GM18517 (cell line): ENCODE measurements around the gene HMGB3.
"Not testable (repeated sequence)": the region's sequence is repeated elsewhere in the genome, so short reads cannot be mapped to it uniquely, and the experiment has no call there.

Source experiments
- ATAC-seq: cut with Tn5 transposase; IDR thresholded peaks from one replicate; pipeline ENCODE4 v1.9.1; 2021; ENCODE audit warnings: mild to moderate bottlenecking, moderate library complexity; ENCODE audit not compliant: unreplicated experiment

The HMGB3 gene

DNA sequence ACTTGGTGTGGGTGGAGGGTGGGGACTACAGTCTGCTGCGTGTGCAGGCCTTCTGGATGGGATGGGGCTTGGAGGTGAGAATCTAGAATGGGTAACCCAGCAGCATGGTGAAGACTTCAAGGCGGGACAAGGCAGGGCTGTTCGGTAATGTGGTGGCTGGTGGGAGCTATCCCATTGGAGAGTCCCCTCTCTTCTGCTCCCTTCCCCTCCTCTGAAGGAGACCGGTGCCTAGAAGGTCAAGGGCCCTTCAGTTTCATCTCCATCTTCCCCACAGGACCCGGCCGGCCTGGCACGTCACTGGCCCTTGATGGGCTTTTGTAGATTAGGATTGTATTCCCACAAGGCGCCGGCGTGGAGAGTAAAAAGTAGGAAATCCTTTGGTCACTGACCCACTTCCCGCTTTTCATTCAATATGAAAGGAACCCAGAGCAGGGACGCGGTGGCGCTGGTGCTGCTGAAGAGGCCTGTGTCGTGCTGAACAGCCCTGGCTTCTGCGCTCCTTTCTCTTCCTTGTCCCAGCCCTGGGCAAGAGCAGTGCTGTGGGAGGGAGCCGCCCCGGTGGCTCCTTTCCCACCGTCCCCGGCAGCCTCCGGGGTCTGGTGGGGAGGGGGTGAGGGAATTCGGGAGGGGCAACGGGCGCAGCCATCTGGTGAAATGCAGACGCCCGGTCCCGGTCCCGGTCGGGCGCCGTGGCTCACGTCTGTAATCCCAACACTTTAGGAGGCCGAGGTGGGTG is 7.3 kb upstream of the HMGB3 start:
- ATAC-seq: no peak

DNA sequence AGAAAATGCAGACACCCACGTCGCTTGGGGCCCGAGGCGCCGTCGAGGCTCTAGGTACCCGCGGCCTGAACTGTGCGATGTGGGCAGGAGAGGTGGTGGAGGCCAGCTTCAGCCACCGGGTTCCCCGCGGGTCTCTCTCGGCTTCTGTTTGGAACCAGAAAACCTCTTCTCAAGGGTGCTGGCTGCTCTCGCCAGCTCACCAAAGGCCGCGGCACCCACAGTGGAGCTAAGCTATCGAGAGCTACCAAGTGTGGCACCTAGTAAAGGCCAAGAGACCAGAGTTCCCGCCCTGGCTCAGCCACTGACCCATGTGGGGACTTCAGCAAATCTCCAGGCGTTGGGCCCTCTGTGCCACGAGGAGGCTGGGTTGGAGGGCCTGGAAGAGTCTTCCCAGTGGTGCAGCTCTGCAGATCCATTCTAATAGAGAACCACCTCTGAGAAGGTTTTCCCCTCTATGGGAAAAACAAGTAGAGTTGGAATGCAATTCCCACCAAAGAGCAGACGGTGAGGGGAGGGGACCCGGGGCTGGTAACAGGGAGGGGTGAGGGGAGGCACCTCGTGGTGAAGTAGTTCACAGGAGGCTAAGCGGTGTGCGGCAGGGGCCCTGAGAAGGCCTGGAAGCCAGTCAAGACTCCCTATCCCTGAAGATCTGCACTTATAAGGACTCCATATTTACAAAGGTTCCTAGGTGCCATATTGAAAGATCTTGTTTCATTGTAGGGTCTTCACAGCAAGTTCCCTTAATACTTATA is 5.5 kb upstream of the HMGB3 start:
- ATAC-seq: no peak

DNA sequence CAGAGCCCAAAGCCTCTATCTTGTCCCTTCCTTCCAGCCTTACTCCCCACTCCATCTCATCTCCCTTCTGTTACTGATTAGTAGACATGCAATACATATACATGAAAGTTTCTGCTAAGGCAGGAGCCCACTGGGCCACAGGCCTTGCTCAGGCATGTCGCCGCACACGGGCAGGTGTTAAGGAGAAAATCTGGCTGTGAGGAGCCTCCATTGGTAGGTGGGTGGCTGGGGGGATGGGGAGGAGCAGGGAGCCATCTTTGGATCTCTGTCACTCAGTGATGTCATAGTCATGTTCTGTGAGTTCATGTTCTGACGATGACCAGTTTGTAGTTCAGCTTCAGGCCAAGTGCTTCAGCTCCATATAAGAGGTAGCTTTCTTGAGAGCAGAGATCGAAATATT is 2.9 kb upstream of the HMGB3 start:
- ATAC-seq: no peak

DNA sequence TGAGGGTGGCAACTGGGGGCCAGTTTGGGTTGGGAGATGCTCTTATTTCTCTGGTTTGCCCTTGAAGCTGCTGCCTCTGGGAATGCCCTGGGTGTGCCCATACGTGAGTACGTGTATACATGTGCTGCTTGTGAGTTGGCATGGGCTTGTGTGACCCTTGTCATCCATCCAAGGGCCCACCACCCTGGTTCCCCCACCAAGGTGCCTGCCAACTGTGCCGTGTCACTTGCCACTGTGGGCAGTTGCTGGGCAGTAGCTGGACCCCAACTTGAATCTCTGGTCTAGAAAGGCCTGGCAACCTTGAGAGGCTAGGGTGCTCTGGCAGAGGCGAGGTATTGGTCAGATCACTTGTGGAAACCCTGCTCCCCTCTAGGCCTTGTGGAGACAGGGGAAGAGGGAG is 2.4 kb upstream of the HMGB3 start:
- no peak for ATAC-seq

DNA sequence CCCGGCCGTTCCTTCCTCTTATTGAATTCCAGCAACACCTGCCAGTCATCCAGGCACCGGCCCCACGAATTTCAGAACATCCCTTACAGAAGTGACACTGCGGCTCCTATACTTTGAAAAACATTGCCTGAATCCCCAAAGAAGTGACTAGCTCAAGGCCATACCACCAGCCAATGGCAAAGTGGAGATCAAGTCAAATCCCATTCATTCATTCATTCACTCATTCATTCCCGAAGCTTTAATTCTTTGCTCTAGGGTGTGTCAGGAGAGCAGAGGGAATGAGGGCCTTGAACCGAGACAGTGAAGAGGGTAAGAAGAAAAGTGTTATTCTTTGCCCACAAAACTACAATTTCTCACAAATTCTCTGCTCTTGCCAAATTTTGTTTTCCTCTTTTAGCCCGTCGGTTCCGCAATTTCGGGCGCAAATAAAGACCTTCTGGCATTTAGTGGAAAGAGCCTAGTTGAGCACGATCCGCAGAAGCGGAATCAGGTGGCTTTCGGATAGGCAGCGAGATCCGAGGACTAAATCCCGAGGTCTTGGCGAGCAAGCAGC is 824 bp upstream of the HMGB3 start:
- no peak for ATAC-seq

DNA sequence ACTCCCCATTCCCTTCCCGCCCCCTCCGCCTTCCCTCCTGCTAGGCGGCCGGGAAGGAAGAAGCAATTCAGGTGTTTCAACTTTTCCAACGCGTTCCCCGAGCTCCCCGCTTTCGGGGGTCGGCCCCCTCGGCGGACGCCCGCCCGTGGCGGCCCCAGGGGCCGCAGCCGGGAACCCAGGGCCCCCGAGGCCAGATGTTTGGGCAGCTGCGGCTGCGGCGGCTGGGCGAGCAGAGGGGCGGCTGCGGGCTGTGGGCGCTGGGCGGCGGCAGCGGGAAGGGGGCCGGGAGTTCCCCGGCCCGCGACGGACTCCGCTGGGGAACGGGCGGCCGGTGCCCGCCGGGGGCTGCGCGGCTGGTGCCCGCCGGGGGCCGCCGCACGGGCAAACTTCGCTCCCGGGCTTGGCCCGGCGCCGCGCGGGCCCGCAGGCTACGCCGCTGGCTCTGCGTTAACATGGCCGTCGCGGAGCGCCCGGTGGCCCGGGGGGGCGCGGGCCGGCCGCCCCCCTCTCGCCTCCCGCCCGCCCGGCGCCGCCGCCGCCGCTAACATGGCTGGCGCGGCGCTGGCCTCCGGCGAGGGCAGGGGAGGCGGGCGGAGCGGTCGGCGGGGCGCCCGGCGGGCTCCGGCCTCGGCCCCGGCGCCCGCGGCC is 510 bp downstream of the HMGB3 start:
- no peak for ATAC-seq

DNA sequence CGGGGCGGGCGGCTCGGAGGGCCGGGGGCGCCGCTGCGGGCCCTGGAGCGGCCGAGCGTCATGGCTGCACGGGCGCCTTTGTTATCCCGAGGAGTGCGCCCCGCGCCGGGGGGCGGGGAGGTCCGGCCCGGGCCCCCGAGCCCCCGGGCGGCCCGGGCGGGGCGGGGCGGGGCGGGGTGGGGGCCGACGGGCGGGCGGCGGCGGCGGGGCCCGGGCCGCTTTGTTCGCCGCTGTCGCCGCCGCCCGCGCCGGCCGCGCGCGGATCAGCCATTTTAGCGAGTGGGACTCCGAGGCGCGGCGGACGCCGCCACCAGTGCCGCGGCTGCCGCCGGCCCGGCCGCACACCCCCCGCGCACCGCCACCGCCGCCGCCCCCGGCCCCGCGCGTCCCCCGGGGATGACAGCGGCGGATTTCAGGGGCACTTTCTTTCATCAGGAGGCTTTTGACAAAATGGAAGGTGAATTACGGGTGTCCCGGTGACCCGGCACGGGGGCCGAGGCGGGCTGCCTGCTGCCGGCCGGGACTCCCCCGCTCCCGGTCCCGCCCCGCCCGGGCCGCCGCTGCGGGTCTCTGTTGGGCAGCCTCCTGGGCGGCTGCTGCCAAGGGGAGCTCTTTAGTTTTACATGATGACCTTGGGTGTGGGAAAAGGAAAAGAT is 1.2 kb downstream of the HMGB3 start:
- no peak for ATAC-seq

DNA sequence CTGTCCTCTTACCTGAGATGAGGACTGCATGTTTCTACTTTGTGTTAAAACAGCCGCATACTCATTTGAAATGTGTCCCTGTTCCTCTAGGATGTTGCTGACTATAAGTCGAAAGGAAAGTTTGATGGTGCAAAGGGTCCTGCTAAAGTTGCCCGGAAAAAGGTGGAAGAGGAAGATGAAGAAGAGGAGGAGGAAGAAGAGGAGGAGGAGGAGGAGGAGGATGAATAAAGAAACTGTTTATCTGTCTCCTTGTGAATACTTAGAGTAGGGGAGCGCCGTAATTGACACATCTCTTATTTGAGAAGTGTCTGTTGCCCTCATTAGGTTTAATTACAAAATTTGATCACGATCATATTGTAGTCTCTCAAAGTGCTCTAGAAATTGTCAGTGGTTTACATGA is 4.6 kb downstream of the HMGB3 start:
- not testable (repeated sequence) for ATAC-seq

DNA sequence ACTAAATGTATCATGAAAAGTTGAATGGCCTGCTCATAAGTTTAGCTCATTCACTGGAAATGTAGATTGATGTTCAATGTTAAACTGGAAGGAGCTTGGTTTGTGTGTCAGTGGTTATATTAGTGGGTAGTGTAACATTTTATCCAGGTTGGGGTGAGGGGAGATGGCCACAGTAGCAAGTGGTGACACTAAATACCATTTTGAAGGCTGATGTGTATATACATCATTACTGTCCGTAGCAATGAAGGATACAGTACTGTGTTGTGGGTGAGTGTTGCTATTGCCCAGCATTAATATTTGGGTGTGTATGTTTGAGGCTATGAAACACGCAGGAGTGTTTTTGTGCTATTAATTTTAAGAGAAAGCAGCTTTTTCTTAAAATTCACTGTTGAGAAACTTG is 6.3 kb downstream of the HMGB3 start:
- ATAC-seq: no peak

DNA sequence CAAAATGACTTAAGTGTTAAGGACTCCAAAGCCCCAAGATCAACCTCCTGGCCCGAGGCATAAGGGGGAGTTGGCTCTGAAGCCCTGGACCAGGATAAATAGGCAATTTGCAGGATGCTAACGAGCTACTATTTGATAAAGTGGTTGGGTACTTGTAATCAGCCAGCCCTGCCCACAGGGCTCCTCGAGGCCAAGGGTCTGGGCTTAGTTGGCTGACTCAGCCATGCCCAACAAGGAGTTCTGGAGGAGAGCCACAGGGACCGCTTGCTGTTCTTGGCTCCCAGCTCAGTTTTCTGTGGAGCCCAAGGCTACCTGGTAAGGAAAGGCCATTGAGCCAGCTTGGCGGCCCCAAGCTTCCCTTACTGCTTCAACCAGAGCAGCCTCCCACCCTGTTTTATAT is 7.8 kb downstream of the HMGB3 start:
- no peak for ATAC-seq

DNA sequence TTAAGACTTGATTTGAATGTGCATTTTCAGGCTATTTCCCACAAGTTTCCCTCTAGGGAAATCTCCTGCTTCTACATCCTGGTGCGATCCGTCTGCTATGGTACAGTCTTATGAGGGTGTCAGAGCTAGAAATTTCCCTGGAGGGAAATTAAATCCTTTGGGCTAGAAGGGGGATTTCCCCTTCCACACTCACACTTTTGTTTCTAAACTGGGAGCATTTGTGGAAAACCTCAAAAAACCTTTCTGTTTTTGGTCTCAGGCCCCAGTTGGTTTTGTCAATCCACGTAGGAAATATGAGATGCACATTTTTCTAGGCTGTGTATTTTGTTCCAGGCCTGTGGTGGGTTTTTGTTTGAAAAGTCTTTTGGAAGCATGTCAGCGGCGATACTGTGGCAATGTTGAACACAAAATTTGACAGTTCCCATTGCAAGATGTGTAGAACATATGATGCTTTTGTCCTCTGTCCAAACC is 17.8 kb downstream of the HMGB3 start:
- no peak for ATAC-seq

DNA sequence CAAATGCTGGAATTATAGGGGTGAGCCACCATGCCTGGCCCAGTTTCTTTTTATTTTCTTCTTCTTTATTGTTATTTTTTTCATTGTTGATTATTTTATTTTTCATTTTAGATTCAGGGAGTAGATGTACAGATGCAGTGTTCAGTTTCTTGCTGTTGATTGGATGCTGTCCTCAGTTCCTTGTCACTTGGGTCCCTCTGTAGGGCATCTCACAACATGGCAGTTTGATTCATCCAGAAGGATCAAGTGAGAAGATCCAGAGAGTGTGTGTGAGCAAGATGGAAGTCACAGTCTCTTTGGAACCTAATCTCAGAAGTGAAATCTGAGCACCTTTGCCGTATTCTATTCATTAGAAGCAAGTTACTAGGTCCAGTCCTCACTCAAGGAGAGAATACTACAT is 20.9 kb downstream of the HMGB3 start:
- ATAC-seq: no peak

DNA sequence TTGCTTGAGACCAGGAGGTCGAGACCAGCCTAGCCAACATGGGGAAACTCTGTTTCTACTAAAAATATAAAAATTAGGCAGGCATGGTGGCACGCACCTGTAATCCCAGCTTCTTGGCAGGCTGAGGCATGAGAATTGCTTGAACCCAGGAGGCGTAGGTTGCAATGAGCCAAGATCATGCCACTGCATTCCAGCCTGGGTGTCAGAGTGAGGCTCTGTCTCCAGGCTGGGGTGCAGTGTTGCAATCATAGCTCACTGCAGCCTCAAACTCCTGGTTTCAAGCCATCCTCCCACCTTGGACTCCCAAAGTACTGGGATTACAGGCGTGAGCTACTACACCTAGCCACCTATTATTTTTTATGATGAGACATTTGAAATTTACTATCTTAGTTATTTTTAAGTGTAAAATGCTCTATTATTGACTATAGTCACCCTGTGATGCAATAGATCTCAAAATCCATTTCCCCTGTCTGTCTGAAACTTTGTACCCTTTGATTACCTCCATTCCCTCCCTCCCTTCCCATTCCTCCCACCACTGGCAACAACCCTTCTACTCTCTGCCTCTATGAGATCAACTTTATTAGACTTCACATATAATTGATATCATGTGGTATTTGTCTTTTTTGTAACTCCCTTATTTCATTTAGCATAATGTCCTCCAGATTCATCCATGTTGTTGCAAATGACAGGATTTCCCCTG is 23.4 kb downstream of the HMGB3 start:
- no peak for ATAC-seq

DNA sequence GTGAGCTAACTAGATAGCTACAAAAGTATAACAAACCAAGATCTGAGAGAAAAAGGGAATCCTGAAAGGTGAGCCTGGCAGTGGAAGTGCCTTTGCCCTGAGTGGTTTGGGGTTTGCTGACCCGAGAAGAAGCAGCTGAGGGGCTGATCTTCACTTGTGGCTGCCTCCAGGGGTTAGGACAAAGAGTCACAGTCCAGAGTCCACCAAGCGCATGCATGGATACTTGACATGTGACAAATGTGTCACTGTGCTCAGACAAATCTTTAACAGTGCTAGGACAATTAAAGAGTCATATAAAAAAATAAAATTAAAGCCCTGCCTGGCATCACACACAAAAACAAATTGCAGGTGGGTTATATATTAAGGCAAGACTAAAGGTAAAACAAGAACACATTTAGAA is 26.4 kb downstream of the HMGB3 start:
- no peak for ATAC-seq

DNA sequence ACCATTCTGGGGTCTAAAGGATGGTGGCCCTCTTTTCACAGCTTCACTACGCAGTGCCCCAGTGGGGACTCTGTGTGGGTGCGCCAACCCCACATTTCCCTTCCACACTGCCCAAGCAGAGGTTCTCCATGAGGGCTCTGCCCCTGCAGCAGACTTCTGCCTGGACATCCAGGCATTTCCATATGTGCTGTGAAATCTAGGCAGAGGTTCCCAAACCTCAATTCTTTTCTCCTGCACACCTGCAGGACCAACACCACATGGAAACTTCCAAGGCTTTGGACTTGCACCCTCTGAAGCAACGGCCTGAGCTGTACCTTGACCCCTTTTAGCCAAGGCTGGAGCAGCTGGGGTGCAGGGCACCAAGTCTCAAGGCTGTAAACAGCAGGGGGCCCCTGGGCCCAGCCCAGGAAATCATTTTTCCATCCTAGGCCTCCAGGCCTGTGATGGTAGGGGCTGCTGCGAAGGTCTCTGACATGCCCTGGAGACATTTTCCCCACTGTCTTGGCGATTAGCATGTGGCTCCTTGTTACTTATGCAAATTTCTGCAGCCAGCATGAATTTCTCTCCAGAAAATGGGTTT is 30.1 kb downstream of the HMGB3 start:
- no peak for ATAC-seq

DNA sequence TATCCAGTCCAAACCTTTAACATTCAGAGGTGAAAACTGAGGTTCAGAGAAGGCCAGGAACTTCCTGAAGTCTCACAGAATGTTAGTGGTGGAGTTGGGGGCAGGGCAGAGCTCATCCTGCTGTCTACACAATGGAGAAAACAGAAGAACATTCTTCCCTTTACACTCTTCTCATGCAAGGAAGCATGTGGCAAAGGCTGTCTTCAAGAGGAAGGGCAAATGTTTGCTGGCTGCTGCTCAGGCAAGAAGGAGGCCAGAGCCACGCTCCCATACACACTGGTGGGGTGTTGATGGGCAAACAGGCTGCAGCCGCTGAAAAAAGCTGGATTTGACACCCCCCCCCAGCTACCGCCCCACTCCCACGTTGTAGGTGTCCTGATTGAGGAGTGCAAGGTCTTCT is 32.5 kb downstream of the HMGB3 start:
- no peak for ATAC-seq

DNA sequence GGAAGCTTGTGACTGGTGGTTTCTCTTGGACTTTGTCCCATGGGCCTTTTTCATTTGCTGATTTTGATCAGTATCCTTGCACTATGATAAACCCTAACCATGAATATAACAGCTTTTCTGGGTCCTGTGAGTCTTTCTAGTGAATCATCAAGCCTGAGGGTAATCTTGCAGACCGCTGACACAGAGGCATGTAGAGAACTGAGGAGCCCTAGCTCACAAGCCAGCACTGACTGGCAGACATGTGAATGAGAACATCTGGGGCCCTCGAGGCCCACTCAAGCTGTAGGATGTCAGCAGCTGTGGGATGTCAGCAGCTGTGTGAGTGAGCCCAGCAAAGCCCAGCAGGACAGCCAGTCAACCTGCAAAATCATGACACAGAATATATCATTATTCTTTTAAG is 36.7 kb downstream of the HMGB3 start:
- no peak for ATAC-seq

DNA sequence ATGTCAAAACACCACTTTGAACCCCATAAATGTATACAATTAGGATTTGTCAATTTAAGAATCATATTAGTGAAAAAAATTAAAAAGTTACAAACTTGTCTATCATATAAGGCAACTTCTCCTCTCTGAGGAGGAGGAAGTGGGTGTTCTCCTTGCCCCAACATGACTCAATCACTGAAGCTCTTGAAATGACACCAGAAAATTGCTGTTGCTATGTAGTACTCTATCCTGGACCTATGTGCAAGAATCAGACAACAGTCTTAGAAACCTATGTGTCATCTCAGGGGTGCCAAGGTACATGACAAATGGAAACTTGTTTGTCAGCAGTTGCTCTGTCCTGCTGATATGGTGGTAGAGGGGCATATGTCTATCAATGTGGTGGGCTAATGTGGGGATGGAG is 47.7 kb downstream of the HMGB3 start:
- no peak for ATAC-seq

DNA sequence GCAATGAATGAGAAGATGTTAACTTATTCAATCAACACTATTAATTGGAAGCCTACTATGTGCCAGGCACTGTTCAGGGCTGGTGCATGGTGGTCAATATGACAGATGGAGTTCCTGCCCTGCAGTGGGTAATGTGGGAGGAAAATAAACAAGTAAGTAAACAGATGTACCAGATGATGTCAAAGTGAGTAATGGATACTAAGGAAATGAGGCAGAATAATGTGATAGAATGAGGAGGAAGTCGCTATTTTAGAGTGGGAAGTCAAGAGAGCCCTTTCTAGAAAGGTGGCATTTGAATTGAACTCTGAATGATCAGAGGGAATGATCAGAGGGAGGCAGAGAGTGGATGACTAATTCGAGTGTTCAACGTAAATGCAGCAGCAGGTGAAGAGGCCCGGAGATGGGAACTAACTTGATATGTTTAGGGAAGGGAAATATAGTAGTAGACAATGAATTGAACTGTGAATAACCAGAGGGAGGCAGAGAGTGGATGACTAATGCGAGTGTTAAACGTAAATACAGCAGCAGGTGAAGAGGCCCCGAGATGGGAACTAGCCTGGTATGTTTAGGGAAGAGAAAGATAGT is 48.3 kb downstream of the HMGB3 start:
- ATAC-seq: no peak

DNA sequence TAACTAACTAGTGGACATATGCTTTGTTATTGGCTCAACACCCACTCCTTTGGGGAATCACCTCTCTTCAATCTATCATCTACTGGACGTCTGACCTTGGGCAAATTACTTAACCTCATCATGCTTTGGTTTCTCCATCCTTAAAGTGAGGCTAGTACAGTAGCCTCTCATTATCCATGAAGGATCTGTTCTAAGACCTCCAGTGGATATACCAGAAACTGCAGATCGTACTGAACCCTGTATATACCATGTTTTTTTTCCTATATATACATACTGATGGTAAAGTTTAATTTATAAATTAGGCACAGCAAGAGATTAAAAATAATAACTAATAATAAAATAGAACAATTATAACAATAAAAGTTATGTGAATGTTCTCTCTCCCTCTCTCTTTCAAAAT is 56.2 kb downstream of the HMGB3 start:
- no peak for ATAC-seq
